ENCODE results near the gene FBXL4.
"Not testable (repeated sequence)": the region's sequence is repeated elsewhere in the genome, so short reads cannot be mapped to it uniquely, and the experiment has no call there.

FBXL4 gene

DNA sequence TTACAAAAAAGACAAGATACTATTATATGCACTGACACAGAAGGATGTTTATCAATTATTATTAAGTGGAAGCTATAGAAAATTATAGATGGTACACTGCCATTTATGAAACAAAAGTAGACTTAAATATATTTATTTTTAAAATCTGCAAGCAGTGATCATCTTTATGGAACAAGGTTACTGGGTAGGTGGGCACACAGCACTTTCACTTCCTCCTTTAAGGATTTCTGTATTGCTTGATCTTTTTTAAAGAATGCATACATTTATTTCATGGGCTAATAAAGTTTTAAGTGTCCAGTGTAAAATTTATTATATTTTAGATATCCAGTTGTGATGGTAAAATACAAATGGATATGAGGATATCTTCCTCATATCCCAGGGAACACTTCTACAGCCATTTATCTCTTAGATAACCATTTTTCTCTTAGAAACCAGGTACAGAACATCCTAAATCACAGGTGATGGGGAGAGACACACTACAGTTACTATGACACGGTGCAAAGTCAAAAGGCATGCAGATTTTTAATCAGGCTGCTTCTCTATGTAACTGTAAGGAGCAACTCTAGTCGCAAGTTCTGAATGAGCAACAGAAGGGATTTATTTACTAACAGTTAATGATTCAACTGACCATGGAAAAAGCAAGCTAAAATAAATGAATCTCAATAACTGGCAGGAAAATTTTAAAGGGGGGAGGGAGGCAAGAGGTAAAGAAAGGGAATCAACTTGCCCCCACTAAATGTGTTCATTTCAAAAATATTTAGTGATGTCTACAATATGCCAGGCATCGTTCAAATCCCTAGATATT, 2.2 kb downstream of the FBXL4 start:
- no peak for DNase-seq

GRCh38 chr6:98944598-98945081, 3.1 kb downstream of the FBXL4 start:
- peak; percentile 11 for DNase-seq

- no peak for DNase-seq
These were observed 3.6 kb downstream of the FBXL4 start for GRCh38 chr6:98944168-98944567.

- no peak for DNase-seq
These were observed 5.4 kb downstream of the FBXL4 start for GRCh38 chr6:98942263-98942803.

DNA sequence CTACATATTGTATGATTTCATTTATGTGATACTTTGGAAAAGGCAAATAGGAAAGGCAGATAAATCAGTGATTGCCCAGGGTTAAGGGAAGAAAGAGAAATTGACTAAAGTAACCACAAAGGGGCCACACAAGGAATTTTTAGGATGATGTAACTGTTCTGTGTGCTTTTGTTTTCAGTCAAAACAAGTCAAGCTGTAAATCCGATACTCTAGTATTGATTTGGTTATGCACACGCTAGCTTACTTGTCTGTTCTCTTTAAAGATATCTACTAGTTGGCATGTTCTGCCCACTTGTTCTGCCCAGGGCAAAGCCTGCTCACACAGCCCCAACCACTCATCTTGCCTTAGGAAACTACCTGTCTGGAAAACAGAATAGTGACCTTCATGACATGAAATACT, 6.4 kb downstream of the FBXL4 start:
- no peak for DNase-seq

GRCh38 chr6:98937351-98937750, 10.4 kb downstream of the FBXL4 start:
- no peak for DNase-seq

- DNase-seq, result no peak
These were observed 15.4 kb downstream of the FBXL4 start for GRCh38 chr6:98932381-98932780.

- DNase-seq, result peak; percentile 22
These were observed 16.1 kb downstream of the FBXL4 start for GRCh38 chr6:98931696-98932095.

GRCh38 chr6:98929498-98930060, 18.2 kb downstream of the FBXL4 start:
- no peak for DNase-seq

GRCh38 chr6:98928688-98929087, 19.1 kb downstream of the FBXL4 start:
- DNase-seq, result no peak

DNA sequence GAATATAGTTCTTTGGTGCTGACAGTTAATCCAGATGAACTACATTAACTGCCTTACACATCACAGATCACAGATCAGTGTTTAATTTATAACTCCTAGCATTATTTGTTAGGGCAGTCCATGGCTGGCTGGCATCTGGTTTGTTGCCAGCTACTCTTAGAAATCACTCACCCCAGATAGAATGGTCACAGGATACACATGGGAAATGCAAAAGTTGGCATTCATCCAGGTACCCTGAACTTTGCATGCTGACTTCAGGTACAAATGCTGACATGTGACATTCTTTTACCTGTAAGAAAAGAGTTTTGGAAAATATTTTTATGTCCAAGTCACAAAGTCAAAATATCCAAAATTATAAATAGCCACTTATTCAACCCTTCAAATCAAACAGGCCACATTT, 20.2 kb downstream of the FBXL4 start:
- peak; percentile 59 for DNase-seq

- no peak for DNase-seq
These were observed 21.9 kb downstream of the FBXL4 start for GRCh38 chr6:98925831-98926230.

- DNase-seq, result peak; percentile 5
These were observed 23.1 kb downstream of the FBXL4 start for GRCh38 chr6:98924647-98925046.

- DNase-seq, result no peak
These were observed 26.8 kb downstream of the FBXL4 start for GRCh38 chr6:98920904-98921431.

DNA sequence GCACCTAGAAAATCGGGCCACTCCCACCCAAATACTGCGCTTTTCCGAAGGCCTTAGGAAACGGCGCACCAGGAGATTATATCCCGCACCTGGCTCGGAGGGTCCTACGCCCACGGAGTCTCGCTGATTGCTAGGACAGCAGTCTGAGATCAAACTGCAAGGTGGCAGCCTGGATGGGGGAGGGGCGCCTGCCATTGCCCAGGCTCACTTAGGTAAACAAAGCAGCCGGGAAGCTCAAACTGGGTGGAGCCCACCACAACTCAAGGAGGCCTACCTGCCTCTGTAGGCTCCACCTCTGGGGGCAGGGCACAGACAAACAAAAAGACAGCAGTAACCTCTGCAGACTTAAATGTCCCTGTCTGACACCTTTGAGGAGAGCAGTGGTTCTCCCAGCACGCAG, 36.8 kb downstream of the FBXL4 start:
- not testable (repeated sequence) for DNase-seq

GRCh38 chr6:98909236-98909635, 38.5 kb downstream of the FBXL4 start:
- no peak for DNase-seq

DNA sequence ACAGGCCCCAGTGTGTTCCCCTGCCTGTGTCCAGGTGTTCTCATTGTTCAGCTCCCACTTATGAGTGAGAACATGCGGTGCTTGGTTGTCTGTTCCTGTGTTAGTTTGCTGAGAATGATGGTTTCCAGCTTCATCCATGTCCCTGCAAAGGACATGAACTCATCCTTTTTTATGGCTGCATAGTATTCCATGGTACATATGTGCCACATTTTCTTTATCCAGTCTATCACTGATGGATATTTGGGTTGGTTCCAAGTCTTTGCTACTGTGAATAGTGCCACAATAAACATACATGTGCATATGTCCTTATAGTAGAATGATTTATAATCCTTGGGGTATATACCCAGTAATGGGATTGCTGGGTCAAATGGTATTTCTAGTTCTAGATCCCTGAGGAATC, 41.4 kb downstream of the FBXL4 start:
- not testable (repeated sequence) for DNase-seq

DNA sequence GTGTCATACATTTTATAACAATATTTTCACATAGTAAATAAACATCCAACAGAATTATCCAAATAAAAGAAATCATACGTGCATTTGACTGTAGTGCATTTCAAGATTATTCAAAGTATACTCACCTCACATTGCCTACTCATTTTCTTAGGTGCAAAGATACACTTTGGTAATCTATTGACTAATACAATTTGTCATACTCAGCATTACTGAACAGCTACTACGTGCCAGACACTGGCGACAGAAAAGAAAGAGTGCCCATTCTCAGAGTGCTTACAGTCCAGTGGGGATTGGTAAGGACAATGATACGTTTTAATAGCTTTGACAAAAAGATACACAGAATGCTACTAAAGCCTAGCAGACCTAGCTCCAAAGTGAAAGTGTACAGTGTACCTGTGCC, 42.0 kb downstream of the FBXL4 start:
- DNase-seq, result no peak

DNA sequence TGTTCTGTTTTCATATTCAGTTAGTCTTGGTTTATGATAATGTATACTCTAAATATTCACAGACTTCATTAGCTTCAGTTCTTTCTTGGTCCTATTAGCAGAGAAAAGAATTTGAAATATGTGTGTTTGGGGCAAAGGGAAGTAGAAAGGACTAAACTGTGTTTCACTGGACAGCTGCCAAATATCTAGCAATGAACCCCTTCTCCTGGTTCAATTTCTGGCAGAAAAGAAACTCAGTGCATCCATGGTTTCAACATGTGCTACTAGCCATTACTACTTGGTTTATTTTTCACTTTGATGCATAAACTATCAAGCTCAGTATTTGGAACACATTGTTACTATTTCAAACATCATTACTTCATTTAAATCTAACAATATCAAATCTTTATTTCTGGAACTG, 43.6 kb downstream of the FBXL4 start:
- no peak for DNase-seq

- no peak for DNase-seq
These were observed 47.0 kb downstream of the FBXL4 start for GRCh38 chr6:98900706-98901105.

- no peak for DNase-seq
These were observed 52.9 kb downstream of the FBXL4 start for GRCh38 chr6:98894810-98895209.

GRCh38 chr6:98887650-98888049, 60.1 kb downstream of the FBXL4 start:
- DNase-seq, result no peak

DNA sequence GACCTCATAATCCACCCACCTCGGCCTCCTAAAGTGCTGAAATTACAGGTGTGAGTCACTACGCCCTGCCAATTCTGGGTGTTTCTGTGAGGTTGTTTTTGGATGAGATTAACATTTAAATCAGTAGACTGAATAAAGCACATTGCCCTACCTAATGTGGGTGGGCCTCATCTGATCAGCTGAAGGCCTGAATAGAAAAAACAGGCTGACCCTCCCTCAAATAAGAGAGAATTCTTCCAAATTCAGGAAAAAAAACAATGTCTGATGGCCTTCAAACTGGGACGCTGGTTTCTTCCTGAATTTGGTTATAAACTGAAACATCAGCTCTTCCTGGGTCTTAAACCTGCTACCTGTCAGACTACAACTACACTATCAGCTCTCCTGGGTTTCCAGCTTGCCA, 62.4 kb downstream of the FBXL4 start:
- no peak for DNase-seq

DNA sequence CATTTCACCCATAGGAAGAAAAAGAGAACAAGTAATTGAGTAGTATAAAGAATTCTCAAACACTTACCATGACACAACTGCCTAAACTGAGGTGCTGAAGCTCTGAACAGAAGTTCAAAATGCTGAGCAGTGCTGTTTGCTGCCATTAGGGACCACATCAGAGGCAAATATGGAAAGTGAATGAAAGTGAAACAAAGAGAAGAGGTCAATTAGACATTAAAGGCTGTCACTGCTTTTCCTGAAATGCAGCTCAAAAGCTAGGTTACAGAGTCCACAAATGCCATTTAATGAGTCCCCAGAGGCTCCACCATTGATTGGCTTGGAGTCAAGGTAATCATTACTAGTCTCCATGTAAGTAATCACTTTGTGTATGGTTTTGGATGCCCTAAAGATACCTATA, 67.3 kb downstream of the FBXL4 start:
- no peak for DNase-seq

All from COR-L47 (cell line).